Measurements from ENCODE around the gene ATXN10.

Gene ATXN10

GRCh38 chr22:45769569-45770210, 98.1 kb downstream of the ATXN10 start:
- no peak for DNase-seq (ENCODE audit: low spot score)
- Histone ChIP-seq H3K27ac (no peak overlapping the region), H3K4me3 (no peak overlapping the region)
- no peak for TF ChIP-seq CTCF (IDR thresholded peaks at IDR 0.05)

DNA sequence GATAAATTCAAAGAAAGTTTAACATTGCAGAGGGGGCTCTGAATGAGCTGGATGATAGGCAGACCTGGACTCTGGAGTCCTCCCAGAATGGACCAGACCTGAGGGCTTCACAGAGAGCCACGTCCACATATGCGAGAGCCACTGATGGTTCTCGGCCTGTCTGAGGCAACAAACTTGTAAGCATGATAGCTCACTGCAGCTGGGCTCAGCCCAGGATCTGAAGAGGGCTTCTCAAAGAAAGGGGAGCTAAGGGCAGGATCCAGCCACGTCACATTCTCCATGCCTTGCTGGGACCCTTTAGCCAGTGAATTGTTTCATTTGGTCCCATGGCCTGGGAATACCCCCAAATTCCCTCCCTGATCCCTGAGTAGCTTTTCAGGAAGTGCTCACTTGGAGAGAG, 98.9 kb downstream of the ATXN10 start:
- DNase-seq (ENCODE audit: low spot score), result no peak
- no peak overlapping the region for H3K4me3 ChIP-seq
- TF ChIP-seq CTCF (IDR thresholded peaks at IDR 0.05), result no peak
- H3K27ac ChIP-seq, result no peak overlapping the region

- DNase-seq (ENCODE audit: low spot score), result no peak
- Histone ChIP-seq H3K4me3 (no peak overlapping the region), H3K27ac (no peak overlapping the region)
- no peak for TF ChIP-seq CTCF (IDR thresholded peaks at IDR 0.05)
These were observed 99.4 kb downstream of the ATXN10 start for GRCh38 chr22:45771057-45771456.

DNA sequence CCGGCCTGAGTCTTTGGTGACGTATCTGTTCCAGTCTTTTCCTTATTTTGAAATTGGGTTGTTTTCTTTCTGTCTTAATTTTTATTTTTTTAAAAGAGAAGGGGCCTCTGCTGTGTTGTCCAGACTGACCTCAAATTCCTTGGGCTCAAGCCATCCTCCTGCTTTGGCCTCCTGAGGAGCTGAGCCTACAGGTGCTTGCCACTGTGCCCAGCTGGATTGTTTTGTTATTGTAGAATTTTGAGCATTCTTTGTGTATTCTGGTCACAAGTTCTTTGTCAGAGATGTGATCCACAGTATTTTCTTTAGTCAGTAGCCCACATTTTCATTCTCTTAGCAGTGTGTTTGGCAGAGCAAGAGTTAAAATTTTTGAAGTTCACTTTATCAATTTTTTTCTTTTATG, 100.1 kb downstream of the ATXN10 start:
- Histone ChIP-seq H3K4me3 (no peak overlapping the region), H3K27ac (no peak overlapping the region)
- no peak for TF ChIP-seq CTCF (IDR thresholded peaks at IDR 0.05)
- DNase-seq (ENCODE audit: low spot score), result no peak

- no peak for DNase-seq (ENCODE audit: low spot score)
- no peak for TF ChIP-seq CTCF (IDR thresholded peaks at IDR 0.05)
- no peak overlapping the region for H3K4me3 ChIP-seq
- H3K27ac ChIP-seq, result no peak overlapping the region
These were observed 101.1 kb downstream of the ATXN10 start for GRCh38 chr22:45772743-45773142.

DNA sequence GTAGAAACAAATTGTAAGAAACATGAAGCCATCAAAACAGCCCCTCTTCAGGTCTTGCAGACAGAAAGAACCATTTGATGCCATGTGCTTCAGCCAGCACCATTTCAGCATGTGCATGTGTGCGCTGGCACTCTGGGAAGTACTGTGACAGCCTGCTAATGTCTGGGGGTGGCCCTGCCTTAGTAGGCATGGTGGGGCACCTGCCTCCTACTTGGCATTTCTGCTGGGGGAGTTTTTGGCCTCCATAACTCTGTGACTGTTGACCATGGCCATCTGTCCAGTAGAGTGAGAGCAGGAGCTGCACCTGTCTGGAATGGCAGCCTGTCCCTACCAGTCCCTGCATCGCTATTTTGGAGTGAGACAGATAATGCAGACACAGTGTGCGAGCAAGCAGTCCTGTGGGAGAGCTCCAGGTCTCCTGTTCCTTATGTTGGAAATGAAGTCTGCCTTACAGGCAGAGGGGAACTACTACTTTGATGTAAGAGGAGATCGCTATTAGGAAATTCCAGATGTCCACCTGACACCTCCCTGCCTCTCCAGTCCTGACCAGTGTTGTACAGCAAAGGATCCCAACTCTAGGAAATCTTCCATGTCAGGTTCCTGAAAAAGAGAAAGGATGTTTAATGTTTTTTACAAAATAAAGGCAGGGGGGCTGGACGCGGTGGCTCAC, 102.5 kb downstream of the ATXN10 start:
- no peak for TF ChIP-seq CTCF (IDR thresholded peaks at IDR 0.05)
- Histone ChIP-seq H3K4me3 (no peak overlapping the region), H3K27ac (no peak overlapping the region)
- DNase-seq (ENCODE audit: low spot score), result no peak

DNA sequence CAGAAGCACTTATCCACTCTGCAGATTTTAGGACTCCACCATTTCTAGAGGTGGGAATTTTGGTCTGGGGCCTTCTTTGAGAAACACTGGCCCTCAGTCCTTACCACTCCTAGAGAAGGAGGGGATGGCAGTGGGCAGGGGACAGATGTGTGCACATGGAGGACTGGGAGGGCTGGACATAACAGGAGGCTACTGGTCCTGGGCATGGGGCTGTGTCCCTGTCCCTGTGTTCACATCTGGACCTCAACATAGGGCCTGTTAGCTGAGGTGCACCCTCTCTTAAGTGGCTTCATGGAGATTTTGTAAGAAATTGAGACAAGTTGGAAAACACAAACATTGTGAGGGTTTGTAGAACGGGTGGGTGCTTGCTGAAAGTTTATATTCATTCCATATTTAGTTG, 103.4 kb downstream of the ATXN10 start:
- Histone ChIP-seq H3K27ac (no peak overlapping the region), H3K4me3 (no peak overlapping the region)
- no peak for TF ChIP-seq CTCF (IDR thresholded peaks at IDR 0.05)
- DNase-seq (ENCODE audit: low spot score), result no peak
